Fibroblast of mammary gland (primary cell): ENCODE data around the gene CLMP.

Experiments
- DNase-seq: peaks from one replicate; pipeline ENCODE4 v3.0.0-alpha.2; 2010; ENCODE audit warnings: low read depth
- H3K4me3 ChIP-seq: 2 replicates; pipeline ENCODE4 v1.5.1; 2011; ENCODE audit warnings: low read depth, mild to moderate bottlenecking, low read length, moderate library complexity; ENCODE audit not compliant: control insufficient read depth
- TF ChIP-seq, protein P1 (sequence below): conservative IDR thresholded peaks from 2 replicates; pipeline ENCODE4 v1.5.1; 2011; ENCODE audit warnings: low read depth, low read length, inconsistent platforms; ENCODE audit not compliant: control insufficient read depth, insufficient read depth

Gene CLMP

DNA sequence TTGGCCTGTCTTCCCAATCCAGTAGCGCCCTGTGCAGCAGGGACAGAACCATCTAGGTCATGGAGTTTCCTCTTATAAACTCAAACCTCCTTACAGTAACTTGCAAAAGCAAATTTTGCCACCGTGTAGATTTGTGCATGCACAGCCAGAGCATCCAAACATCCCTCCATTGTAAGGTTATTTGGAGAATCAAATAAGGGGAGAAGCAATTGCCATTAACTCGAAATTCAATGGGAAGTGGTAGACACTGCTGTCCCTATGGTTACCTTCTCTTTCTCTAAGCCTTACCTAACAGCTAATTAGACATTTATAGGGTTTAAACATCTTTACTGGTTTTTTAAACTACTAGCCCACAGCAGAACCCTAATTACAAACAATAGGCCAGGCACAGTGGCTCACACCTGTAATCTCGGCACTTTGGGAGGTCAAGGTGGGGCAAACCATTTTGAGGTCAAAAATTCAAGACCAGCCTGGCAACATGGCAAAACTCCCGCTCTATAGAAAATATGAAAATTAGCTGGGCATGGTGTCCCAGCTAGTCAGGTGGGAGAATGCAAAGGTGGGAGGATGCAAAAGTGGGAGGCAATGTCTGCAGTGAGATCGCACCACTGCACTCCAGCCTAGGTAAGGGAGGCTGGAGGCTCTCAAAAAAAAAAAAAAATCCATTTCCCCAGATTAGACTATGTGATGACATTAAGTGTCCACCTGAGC lies 139.7 kb downstream of the CLMP start:
- TF ChIP-seq, protein P1, sequence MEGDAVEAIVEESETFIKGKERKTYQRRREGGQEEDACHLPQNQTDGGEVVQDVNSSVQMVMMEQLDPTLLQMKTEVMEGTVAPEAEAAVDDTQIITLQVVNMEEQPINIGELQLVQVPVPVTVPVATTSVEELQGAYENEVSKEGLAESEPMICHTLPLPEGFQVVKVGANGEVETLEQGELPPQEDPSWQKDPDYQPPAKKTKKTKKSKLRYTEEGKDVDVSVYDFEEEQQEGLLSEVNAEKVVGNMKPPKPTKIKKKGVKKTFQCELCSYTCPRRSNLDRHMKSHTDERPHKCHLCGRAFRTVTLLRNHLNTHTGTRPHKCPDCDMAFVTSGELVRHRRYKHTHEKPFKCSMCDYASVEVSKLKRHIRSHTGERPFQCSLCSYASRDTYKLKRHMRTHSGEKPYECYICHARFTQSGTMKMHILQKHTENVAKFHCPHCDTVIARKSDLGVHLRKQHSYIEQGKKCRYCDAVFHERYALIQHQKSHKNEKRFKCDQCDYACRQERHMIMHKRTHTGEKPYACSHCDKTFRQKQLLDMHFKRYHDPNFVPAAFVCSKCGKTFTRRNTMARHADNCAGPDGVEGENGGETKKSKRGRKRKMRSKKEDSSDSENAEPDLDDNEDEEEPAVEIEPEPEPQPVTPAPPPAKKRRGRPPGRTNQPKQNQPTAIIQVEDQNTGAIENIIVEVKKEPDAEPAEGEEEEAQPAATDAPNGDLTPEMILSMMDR, result no peak
- no peak overlapping the region for H3K4me3 ChIP-seq
- DNase-seq, result no peak

DNA sequence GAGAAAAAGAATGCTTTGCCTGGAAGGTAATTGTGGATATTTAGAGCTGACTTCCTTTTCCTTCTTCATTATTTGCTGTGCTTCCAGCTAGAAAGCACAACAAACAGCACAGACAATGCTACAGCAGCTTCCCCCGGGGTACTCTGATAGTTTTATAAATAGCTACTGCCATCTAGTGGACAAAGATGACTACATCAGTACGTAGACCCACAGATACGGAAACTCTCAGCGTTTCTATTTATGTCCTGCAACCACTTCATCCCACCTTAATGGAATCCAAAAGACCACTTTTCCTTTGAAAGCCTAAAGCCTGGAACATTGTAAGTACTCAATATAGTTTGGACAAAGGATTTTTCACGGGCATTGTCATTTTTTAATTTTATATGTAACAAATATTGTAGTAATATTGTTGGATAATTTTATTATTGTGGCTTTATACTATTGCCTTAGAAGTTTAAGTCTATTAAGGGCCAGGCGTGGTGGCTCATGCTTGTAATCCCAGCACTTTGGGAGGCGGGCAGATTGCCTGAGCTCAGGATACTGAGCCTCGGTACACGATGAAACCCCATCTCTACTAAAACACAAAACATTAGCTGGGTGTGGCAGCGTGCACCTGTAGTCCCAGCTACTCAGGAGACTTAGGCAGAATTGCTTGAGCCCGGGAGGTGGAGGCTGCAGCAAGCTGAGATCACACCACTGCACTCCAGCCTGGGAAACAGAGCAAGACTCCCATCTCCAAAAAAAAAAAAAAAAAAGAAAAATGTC lies 140.6 kb downstream of the CLMP start:
- DNase-seq, result peak; percentile 78
- TF ChIP-seq, protein P1, result peak; percentile 69
- no peak overlapping the region for H3K4me3 ChIP-seq

DNA sequence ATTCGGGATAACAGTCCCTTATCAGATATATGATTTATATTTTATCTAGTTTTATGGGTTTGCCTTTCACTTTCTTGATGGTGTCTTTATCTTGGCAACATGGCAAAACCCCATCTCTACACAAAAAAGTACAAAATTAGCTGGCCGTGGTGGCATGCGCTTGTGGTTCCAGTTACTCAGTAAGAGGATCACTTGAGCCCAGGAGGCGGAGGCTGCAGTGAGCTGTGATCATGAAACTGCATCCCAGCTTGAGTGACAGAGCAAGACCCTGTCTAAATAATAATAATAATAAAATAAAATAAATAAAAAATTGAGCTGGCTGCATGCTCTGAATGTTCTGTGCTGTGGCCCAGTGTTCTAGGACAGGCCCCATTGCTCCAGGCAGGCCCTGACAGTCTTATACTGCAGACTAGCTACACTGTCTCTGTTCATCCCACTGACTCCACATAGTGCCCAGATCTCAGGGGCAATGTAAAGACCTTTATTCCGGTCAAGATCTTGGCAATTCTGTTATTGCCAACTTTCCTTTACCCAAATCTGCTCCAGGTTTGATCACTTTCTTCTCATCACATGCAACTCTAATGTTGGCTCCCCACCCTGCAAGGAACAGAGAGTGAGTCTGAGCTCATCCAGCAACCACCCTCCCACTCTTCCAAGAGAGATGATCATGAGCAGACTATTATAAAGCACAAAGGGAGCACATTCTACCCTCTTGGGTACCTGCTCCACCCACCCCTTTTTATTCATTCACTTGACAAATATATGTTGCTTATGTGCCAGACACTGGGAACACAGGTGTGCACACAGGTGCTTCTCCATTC lies 141.9 kb downstream of the CLMP start:
- H3K4me3 ChIP-seq, result no peak overlapping the region
- DNase-seq, result no peak
- TF ChIP-seq, protein P1, result no peak

DNA sequence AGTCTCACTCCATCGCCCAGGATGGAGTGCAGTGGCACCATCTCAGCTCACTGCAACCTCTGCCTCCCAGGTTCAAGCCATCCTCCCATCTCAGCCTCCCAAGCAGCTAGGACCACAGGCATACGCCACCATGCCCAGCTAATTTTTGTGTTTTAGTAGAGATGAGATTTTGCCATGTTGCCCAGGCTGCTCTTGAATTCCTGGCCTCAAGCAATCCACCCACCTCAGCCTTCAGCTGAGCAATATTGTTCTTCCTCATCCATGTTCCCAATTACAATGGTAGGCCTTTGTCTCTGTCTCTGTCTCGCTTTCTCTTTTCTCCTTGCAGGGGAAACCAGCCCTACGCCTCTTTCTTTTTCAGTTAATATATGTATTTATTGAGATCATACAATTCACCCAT lies 143.4 kb downstream of the CLMP start:
- DNase-seq, result no peak
- no peak overlapping the region for H3K4me3 ChIP-seq
- TF ChIP-seq, protein P1, result no peak

DNA sequence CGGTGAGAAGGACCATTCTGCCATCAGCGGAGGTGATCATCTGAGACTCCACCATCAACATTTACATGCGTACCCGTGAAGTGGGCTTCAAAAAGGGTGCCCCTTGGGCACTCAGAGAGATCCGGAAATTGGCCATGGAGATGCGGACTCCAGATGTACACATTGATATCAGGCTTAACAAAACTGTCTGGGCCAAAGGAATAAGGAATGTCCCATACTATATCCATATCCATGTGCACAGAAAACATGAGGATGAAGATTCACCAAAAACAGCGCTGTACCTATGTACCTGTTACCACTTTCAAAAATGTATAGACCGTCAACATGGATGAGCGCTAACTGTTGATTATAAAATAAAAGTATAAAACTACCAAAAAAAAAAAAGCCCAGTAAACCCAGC lies 143.9 kb downstream of the CLMP start:
- TF ChIP-seq, protein P1, result no peak
- no peak overlapping the region for H3K4me3 ChIP-seq
- no peak for DNase-seq

DNA sequence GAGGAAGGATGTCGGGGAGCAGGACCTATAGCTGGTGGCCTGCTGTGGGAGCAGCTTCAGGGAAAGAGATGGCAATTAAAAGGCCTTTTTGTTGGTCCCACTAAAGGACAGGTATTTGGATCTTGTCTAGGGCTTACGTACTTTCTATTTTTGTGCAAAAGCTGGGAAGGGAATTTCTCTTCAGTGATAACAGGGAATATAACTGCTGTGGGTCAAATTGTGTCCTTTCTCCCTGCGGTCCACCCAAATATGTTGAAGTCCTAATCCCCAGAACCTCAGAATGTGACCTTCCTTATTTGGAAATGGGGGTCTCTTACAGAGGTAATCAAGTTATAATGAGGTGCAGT lies 147.1 kb downstream of the CLMP start:
- TF ChIP-seq, protein P1, result no peak
- DNase-seq, result no peak
- H3K4me3 ChIP-seq, result no peak overlapping the region
